ENCODE data around the gene IRF2BP2.

Gene IRF2BP2

GRCh38 chr1:234613128-234613875, 3.3 kb upstream of the IRF2BP2 start:
- DNase-seq (ENCODE audit: low read depth in 2 of 2): no peak

- peak in 1 of 2 donors; percentile 42 for DNase-seq (ENCODE audit: low read depth in 2 of 2)
Observed at GRCh38 chr1:234612352-234613127, 2.6 kb upstream of the IRF2BP2 start.

GRCh38 chr1:234611847-234612351, 1.9 kb upstream of the IRF2BP2 start:
- DNase-seq (ENCODE audit: low read depth in 2 of 2): no peak

GRCh38 chr1:234611225-234611846, 1.4 kb upstream of the IRF2BP2 start:
- peak in 1 of 2 donors; percentile 32 for DNase-seq (ENCODE audit: low read depth in 2 of 2)

GRCh38 chr1:234610666-234611224, 767 bp upstream of the IRF2BP2 start:
- peak; percentile 72 for DNase-seq (ENCODE audit: low read depth in 2 of 2)

GRCh38 chr1:234609691-234610042, 311 bp downstream of the IRF2BP2 start:
- no peak for DNase-seq (ENCODE audit: low read depth in 2 of 2)

- DNase-seq (ENCODE audit: low read depth in 2 of 2): peak in 1 of 2 donors; percentile 47
Observed at GRCh38 chr1:234608911-234609690, 877 bp downstream of the IRF2BP2 start.

GRCh38 chr1:234608025-234608910, 1.7 kb downstream of the IRF2BP2 start:
- peak in 1 of 2 donors; percentile 56 for DNase-seq (ENCODE audit: low read depth in 2 of 2)

GRCh38 chr1:234607109-234608024, 2.6 kb downstream of the IRF2BP2 start:
- no peak for DNase-seq (ENCODE audit: low read depth in 2 of 2)

- DNase-seq (ENCODE audit: low read depth in 2 of 2): no peak
Observed at GRCh38 chr1:234606784-234607108, 3.2 kb downstream of the IRF2BP2 start.

GRCh38 chr1:234605983-234606783, 3.8 kb downstream of the IRF2BP2 start:
- DNase-seq (ENCODE audit: low read depth in 2 of 2): no peak

GRCh38 chr1:234605399-234605982, 4.5 kb downstream of the IRF2BP2 start:
- no peak for DNase-seq (ENCODE audit: low read depth in 2 of 2)

- DNase-seq (ENCODE audit: low read depth in 2 of 2): no peak
Observed at GRCh38 chr1:234604495-234605398, 5.2 kb downstream of the IRF2BP2 start.

GRCh38 chr1:234603221-234604204, 6.5 kb downstream of the IRF2BP2 start:
- no peak for DNase-seq (ENCODE audit: low read depth in 2 of 2)

- no peak for DNase-seq (ENCODE audit: low read depth in 2 of 2)
Observed at GRCh38 chr1:234602334-234603220, 7.4 kb downstream of the IRF2BP2 start.
